Stimulated activated CD8-positive, alpha-beta memory T cell treated with anti-CD3 and anti-CD28 coated beads, Interleukin-4, amount 100 ng/mL, for 48 hours (primary cell): ENCODE results near the gene SNRNP40.
A peak's percentile ranks its signal among the peaks of the same experiment; 100 is the strongest.
"Not testable (repeated sequence)": the region's sequence is repeated elsewhere in the genome, so short reads cannot be mapped to it uniquely, and the experiment has no call there.

ENCODE experiments used
- DNase-seq: peaks from one replicate; pipeline ENCODE4 v3.0.0-alpha.2; 2020

SNRNP40 gene

DNA sequence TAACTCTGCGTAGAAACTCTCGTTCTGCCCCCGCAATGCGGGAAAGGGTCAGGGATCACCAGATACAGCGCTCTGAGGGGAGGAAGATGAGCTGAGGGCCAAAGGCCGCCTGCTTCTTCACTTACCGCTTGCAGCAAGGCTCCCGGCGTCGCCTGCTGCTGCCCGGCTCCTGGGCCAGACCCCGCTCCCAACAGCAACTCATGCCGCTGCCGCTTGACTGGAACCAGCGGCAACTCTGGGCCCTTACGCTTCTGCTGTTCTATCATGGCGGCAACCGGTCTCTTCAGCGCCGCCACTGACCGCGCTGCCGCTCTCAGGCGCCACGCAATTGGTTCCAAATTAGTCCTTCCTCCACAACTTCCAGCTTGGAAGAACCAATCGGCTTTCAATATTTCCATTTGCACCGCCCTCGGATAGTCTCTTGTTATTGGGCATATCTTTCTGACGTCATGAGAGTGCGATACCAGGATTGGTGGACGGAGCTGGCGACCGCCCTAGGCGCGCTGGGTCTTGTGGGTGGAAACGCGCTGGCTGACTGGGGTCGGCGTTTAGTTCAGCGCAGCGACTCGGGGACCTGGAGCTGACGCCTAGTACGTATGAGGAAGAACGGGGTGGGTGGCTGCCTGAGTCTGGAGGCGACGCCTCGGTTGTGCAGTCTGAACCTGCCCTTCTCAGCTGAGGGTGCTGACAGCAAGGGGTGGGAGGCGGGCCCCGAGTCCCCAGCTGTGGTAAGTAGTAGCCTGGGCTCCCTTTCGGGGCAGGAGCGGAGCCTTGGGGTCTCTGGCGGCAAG, at the start of gene SNRNP40, which contains the start of gene ZCCHC17:
SNRNP40 (minus strand) TSS at position 303 of the 791 bp plus-strand sequence; CDS start at position 266, 37 bp downstream.
ZCCHC17 (plus strand) TSS at position 547 of the 791 bp plus-strand sequence. CDS start 13,067 bp downstream, outside the sequence.
- DNase-seq, result peak; percentile 91

DNA sequence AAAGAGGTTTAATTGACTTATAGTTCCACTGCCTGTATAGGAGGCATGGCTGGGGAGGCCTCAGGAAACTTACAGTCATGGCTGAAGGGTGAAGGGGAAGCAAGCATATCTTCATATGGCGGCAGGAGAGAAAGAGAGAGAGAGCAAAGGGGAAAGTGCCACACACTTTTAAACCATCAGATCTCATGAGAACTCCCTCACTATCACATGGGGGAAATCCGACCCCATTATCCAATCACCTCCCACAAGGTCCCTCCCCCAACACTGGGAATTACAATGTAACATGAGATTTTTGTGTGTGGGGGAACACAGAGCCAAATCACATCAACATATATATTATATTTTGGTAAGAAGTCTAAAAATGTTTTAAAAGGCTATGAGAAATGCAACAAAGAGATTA, 49.0 kb upstream of the SNRNP40 start:
- DNase-seq, result no peak

DNA sequence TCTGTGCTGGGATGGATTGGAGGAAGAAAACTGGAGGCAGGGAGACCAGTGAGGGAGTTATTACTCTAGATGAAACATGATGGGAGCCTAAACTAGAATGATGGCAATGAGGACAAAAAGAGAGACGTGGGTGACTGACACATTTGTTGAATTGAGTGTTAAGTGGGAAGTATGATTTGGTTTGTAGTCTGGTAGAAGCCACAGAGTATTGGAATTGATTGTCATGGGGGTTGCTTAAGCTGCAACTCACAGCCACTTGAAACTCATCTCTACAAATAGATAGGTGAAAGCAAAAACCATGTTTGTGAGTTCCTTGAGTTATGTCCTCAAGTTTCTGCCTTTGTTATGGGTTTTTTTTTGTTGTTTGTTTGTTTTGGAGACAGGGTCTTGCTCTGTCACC, 47.9 kb upstream of the SNRNP40 start:
- no peak for DNase-seq

DNA sequence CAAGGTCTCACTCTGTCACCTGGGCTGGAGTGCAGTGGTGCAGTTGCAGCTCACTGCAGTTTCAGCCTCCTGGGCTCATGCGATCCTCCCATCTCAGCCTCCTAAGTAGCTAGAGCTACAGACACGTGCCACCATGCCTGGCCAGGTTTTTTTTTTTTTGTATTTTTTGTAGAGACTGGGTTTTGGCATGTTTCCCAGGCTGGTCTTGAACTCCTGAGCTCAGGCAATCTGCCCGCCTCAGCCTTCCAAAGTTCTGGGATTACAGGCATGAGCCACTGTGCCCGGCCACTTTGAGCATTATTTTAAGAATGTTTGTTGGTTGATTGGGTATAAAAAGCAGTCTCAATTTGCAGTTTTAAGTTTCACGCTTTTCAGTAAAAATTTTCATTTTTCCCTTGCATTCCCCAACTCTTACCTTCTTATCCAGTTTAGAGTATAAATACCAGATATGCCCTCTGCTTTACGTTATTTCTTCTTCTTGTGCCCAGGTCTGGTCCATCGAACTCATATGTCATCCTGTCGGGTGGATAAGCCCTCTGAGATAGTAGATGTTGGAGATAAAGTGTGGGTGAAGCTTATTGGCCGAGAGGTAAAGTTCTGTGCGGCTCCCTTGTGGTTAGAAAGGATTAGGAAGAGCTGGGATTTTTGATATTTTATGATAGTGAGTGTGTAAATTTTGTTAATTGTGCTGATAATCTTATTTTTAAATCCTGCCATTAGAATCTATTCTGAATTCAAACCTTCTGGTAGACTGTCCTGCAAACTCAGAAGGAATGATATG, 40.3 kb upstream of the SNRNP40 start:
- DNase-seq, result no peak

DNA sequence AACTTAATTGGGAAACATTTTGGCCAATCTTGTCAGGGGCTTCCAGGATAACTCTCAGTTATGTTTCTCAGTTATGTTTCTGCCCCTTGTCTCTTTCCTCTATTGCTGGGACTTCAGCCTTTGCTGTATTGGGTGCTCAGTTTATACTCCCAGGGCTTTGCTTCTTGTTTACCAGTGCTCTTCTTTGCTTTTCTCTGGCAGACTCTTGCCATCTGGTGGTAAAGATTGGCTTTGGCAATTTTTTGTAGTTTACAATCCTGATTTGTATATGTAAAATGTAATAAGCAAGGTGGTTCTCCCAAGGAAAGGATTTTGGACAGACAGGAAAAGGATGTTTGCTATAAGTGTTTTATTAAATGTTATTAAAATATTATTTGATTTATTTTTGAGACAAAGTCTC, 38.4 kb upstream of the SNRNP40 start:
- no peak for DNase-seq

DNA sequence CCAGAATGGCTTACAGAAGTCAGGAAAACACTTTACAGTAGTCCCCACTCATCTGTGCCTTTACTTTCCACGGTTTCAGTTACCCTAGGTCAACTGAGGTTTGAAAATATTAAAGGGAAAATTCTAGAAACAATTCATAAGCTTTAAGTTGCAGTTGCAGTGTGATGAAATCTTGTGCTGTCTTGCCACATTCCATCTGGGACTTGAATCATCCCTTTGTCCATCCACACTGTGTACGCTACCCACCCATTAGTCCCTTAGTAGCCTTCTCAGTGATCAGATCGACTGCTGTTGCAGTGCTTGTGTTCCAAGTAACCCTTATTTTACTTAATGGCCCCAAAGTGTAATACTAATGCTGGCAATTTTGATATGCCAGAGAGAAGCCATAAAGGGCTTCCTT, 30.8 kb upstream of the SNRNP40 start:
- no peak for DNase-seq

DNA sequence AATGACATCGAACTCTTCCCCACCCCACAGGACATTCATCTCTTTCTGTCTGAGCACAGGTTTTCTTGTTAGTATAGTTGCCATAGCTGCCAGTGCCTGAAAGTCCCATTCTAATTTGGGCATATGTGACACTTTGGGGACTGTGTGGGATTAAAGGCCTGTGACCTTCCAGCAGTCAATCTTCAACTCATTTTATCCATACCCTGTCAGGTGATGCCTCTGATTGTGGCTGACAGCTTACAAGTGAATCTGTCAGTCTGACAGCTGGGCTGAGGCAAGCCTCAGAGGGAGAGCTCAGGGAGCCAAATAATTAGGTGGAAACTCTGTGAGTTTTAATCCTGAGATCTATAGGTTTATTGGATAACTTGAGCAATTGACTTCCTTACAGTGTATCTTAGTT, 29.9 kb upstream of the SNRNP40 start:
- DNase-seq, result no peak

DNA sequence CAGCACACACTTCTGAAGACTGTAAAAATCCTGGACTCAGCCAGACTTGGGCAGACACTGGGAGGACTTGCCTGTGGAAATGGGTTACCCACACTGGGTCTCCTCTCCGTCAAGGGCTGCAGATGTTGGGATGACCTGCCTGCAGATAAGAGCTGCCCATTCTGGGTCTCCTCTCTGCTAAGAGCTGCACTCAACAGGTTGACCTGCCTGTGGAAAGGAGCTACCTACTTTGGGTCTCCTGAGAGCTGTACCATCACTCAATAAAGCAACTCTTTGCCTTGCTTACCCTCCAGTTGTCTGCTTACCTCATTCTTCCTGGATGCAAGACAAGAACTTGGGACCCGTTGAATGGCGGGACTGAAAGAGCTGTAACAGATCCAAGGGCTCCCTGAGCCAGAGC, 28.4 kb upstream of the SNRNP40 start:
- DNase-seq, result no peak

DNA sequence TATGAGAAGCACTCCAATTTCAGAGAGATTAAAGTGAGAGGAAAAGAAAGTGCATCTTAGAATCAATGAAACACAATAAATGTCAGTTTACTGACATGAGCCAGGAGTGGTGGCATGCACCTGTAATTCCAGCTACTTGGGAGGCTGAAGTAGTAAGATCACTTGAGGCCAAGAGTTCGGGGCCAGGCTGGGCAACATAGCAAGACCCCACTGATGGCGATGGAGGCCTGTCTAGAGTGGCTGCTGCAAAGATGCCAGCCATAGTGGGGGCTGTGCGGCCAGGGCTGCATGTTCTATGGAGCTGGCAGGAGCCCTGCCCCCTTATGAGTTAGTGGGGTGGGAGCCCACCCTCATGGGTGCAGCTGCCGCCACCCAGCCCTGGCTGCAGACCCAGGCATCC, 27.5 kb upstream of the SNRNP40 start:
- no peak for DNase-seq

DNA sequence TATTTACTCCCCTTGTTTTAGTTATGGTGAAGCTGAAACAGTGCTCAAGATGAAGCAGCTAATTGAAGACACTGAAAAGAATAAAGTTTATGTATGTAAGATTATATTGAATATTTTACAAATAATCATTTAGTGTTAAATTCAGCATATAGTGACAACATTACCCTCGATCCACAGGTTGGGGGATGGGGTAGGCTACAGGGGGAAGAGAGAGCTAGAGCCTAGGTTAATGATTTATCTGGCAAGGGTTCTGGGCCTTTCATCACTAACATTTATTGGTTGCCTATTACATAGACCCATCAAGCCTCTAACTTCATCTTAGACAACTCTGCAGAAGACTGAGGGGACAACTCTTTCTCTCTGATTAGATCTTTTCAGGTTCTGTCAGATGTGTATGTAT, 21.6 kb upstream of the SNRNP40 start:
- no peak for DNase-seq

DNA sequence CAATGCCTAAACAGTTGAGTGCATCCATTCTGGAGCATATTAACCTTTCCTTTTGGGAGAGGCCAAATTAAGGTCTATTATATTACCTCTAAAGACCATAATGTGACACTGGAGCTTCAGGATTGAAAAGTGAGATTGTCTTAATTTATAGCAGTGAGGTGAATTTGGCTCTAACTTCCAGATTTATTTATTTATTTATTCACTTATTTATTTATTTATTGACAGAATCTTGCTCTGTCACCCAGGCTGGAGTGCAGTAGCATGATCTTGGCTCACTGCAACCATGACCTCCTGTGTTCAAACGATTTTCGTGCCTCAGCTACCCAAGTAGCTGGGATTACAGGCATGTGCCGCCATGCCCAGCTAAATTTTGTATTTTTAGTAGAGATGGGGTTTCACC, 19.3 kb upstream of the SNRNP40 start:
- no peak for DNase-seq

DNA sequence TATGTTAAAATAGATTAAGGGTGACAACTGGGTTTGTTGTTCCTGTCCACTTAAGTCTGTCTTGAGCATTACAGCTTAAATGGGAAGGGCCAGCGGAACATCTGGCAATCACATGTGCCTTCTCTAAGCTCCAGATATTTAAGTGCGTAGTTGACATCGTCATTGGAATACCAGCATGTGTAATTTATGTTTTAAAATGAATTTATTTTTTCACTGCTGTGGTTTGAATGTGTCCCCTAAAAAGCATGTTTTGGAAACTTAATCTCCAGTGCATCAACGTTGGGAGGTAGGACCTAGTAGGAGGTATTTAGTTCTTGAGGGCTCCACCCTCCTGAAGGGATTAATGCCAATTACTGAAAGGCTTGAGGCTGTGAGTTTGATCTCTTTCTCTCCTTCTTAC, 13.6 kb upstream of the SNRNP40 start:
- DNase-seq, result no peak

DNA sequence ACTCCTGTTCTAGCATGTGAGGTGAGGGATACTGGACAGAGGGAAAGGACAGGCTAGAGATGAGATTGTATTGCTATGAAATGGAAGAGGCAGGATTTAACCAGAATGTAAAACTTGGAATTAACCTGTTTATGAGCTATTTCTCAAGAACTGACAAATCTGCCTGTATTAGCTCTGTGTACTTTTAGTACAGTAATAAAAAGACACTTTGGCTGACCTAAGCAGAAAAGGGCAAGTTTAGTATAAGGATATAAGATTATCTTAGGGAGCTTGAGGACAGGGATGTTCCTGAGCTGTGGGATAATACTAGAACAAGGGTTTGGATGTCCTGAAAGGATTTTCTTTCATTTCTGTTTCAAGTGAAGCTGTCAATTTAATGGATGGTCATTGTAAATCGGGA, 11.4 kb upstream of the SNRNP40 start:
- DNase-seq, result no peak

DNA sequence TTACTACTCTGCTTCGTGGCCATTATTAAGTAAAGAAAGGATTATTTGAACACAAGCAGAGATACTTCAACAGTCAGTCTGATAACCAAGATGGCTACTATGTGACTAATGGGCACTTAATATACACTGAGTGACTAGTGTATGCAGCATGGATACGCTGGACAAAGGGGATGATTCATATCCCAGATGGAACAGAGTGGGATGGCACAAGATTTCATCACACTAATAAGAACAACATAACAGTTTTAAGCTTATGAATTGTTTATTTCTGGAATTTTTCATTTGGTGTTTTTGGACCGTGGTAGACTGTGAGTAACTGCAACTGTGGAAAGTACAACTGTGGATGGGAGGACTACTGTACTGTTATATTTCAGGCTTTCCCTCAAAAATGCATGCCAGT, 9.7 kb upstream of the SNRNP40 start:
- DNase-seq, result no peak

DNA sequence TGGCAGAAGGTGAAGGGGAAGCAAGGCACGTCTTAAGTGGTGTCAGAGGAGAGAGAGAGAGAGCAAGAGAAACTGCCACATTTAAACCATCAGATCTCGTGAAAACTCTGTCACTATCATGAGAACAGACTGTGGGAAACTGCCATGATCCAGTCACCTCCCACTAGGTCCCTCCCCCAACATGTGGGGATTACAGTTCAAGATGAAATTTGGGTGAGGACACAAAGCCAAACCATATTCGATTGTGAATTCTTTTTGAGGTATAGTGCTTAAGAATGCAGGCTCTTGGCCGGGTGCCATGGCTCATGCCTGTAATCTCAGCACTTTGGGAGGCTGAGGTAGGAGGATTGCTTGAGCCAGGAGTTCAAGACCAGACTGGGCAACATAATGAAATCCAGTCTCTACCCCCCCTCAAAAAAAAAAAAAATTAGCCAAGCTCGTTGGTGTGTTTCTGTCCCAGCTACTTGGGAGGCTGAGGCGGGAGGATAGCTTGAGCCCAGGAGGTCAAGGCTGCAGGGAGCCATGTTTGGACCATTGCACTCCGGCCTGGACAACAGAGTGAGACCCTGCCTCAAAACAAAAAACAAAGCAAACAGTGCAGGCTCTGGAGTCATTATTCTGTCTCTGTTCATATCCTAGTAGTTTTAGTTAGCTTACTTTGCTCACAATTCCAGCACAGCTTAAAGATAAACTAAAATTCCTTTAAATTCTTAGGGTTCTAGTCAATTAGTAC, 6.3 kb upstream of the SNRNP40 start:
- DNase-seq, result no peak

DNA sequence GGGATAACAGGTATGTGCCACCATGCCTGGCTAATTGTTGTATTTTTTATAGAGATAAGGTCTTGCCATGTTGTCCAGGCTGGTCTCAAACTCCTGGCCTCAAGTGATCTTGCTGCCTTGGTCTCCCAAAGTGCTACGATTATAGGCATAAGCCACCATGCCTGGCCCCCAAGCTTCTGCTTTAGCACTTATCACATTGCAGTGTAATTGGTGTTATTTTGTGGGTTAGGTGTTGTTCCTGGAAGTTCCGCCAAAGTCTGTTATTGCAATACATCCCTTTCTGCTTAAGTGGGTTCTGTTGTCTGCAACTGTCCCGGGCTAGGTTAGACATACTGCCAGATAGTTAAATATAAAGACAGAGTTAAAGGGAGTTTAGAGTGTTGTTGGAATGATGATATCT, 3.6 kb upstream of the SNRNP40 start:
- DNase-seq, result no peak

DNA sequence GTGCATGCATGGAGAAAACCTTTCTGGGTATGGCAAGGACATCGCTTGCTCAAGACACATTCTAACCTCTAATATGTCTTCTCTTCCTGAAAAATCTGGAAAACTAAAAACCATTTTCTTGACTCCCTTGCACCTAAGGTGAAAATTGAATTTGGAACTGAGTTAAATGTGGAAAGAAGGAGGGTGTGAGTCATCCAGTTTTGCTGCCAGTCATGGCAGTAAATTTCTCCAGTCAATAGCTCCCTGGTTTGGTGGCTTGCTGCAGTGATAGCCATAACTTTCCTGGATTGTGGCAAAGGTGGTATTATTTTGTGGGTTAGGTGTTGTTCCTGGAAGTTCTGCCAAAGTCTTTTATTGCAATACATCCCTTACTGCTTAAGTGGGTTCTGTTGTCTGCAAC, 2.8 kb upstream of the SNRNP40 start:
- no peak for DNase-seq

DNA sequence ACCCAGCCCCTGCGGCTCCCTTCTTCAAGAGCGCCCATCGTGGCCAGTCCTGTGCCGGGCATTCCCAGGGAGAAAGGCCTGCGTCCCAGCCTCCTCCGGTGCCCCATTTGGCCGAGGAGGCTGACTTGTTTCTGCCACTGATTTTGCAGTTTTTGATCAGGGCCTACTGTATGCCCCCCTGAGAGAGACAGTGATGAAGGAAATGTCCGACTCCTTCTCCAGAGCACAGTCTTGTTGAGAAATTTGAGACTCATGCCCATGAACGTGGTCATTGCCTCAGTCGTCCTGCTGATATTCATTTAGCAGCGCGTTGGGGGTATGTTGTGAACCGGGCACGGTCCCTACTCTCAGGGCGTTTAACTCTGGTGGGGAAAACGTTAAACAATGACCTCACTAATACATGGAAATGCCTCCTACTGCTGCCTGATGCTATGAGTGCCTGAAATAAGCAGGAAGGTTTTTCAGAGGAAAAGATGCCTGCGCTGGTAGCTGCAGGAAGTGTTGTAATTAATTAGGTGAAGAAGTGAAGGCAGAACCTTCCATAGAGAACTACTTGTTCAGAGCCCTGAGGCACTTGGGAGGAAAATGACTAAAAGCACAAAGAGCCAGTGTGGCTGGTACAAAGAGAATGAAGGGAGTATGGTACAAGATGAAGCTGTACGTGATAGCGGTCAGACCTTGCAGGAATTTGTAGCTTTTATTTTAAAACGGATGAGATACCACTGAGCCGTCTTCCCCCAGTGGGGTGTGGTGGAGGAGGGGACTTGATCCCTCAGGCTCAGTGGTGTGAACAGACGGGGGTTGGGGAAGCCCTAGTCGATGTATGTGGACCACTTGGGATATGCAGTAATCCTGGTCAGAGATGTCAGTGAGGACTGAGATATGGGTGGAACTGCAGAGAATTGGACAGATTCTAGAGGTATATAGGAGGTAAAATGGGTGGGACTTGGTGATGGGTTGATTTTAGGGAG, 974 bp upstream of the SNRNP40 start:
- peak; percentile 26 for DNase-seq

DNA sequence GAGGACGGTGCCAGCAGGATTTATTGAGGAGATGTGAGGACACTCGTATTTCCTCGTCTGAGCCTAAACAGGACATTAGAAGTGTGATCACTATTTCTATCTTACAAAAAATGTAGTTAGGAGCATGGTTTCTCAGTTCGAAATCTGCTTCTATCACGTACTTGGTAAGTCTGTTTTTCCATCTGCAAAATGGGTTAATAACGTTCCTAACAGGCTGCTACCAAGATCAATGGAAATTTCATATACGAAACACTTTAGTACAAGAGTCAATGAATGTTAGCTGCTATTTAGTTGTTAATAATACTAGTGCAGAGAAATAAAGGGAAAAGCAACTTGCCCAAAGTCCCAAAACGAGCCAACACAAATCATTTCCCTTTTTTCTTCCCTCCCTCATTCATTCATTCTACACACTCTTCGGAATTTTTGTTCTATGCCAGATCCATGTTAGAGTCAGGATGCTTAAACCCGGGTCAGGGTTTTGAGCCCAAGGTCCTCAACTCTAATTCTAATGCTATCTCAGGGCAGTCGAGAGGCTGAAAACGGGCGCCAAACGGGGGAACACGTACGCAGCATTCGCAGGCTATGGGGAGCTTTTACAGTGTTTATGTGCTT, 608 bp downstream of the SNRNP40 start:
- no peak for DNase-seq

DNA sequence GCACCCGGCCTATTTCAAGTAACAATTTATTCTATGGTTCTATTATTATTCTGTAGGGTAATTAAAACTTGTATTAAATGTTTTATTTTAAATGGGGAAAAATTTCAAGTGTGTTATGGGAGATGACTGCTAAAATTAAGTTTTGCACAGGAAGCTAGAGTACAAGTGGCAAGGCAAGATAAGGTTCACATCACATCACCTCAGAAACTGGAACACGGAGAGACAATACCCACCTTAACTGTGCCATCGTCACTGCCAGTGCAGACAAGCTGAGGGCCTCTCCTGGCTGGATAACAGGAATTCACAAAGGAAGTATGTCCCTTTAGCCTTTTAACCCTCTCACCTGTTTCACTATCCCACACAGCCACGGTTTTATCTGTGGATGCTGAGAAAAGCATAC, 7.6 kb downstream of the SNRNP40 start:
- DNase-seq, result no peak

DNA sequence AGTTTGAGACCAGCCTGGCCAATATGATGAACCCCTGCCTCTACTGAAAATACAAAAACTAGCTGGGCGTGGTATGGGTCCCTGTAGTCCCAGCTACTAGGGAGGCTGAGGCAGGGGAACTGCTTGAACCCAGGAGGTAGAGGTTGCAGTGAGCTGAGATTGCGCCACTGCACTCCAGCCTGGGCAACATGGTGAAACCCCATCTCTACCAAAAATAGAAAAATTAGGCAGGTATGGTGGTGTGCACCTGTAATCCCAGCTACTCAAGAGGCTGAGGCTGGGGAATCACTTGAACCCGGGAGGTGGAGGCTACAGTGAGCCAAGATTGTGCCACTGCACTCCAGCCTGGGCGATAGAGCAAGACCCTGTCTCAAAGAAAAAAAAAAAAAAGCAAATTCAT, 8.8 kb downstream of the SNRNP40 start:
- not testable (repeated sequence) for DNase-seq

DNA sequence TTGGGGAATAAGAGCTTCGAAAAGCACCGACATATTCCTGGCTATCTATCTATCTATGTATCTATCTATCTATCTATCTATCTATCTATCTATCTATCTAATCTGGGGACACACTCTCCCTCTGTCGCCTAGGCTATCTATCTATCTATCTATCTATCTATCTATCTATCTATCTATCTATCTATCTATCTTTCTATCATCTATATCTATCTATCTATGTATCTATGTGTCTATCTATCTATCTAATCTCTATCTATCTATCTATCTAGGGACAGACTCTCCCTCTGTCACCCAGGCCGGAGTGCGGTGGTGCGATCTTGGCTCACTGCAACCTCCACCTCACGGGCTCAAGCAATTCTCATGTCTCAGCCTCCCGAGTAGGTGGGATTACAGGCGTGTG, 14.2 kb downstream of the SNRNP40 start:
- not testable (repeated sequence) for DNase-seq
